GM12872 (cell line): Measurements from ENCODE around the gene CBL.

Experiments
- CTCF ChIP-seq: IDR thresholded peaks from 3 replicates; pipeline ENCODE4 v1.5.1; 2011; ENCODE audit warnings: low read depth, mild to moderate bottlenecking, low read length, moderate library complexity; ENCODE audit not compliant: insufficient read depth

The CBL gene

GRCh38 chr11:119322360-119322739 lies 116.2 kb downstream of the CBL start:
- TF ChIP-seq CTCF = no peak

DNA sequence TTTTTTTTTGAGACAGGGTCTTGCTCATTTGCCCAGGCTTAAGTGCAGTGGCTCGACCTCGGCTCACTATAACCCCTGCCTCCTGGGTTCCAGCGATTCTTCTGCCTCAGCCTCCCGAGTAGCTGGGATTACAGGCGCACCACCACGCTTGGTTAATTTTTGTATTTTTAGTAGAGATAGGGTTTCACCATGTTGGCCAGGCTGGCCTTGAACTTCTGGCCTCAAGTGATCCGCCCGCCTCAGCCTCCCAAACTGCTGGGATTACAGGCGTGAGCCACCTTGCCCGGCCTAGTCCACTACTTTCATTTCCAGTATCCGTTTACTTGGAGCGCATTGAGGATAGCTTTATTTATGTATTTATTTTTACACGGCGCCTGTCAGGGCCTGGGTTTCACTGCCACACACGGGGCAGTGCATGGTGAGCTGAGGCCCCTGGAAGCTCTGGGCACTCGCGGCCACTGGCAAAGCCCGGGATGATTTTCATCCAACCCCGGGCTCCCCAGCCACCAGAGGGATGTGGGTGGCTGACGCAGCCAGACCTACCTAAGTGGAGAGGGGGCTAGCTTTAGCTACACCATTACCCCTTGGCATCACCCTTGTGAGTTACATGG lies 116.9 kb downstream of the CBL start:
- TF ChIP-seq CTCF = no peak

DNA sequence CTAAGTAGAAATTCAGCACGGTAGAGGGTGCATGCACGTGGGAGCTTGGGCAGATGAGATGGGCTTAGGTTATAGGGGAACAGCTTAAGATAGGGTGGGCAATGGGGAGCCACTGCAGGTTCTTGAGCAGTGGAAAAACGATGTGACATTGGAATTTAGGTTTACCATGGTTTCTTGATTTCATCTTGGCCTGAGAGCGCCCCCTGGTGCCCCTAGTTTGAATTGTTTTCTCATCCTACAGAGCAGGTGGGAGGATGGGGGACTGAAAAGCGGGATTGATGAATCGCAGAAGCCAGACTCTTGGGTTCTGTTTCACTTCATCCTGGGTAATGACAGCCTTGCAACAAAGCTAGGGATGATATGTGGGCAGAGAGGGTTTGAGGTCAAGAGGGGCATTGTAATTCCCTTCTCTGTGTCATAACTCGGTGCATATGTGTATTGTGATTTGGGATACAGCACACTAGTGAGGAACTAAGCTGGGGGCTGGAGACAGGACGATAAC lies 117.4 kb downstream of the CBL start:
- peak; percentile 86 for TF ChIP-seq CTCF

- TF ChIP-seq CTCF = no peak
These were observed 118.0 kb downstream of the CBL start for GRCh38 chr11:119324189-119324588.

DNA sequence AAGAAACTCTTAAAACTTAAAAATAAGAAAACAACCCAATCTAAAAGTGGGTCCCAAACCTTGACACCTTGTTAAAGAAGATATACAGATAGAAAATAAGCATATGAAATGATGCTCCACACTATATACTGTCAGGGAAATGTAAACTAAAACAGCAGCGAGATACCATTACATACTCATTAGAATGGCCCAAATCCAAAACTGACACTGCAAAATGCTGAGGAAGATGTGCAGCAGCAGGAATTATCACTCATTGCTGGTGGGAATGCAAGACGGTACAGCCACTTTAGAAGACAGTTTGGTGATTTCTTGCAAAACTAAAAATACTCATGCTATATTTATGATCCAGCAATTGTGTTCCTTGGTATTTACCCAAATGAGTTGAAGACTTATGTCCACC lies 123.2 kb downstream of the CBL start:
- no peak for TF ChIP-seq CTCF

GRCh38 chr11:119330237-119330636 lies 124.1 kb downstream of the CBL start:
- TF ChIP-seq CTCF = no peak

GRCh38 chr11:119332111-119332765 lies 126.1 kb downstream of the CBL start:
- TF ChIP-seq CTCF = no peak
